CMK (cell line): ENCODE results near the gene HELZ.
"Not testable (repeated sequence)": the region's sequence is repeated elsewhere in the genome, so short reads cannot be mapped to it uniquely, and the experiment has no call there.

Experiments
- DNase-seq: peaks from one replicate; pipeline ENCODE4 v3.0.0-alpha.2; 2010; ENCODE audit warnings: low read depth

The HELZ gene

DNA sequence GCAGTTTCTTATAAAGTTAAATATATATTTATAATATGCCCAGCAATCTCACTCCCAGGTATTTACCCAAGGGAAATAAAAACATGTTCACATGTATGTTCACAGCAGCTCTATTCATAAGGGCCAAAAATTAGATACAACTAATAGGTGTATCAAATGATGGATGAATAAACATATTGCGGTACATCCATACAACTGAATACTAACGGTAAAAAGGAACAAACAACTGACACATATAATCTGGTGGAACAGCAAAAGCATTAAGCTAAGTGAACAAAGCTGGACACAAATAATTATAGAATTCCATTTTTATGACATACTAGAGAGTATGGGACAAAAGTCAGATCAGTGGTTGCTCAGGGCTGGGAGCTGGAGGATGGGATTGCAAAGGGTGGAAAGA lies 125.9 kb downstream of the HELZ start:
- DNase-seq, result no peak

DNA sequence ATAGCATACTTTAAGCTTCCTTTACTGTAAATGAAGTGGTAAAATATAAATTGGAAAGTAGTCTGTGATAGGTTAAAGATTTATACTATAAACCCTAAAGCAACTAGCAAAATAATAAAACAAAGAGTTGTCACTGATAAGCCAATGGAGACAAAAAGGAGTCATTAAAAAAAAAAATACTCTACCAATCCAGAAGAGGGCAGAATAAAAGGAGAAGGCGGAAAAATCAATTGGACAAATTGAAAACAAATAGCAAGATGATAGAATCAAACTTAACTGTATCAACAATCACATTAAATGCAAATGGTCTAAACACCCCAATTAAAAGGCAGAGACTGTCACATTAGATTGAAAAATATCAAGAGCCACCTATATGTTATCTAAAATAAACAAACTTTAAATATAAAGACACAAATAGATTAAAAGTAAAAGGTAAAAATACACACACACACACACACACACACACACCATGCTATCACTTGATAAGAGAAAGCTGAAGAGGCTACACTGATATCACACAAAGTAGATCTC lies 128.9 kb downstream of the HELZ start:
- DNase-seq, result no peak

- no peak for DNase-seq
These were observed 129.6 kb downstream of the HELZ start for GRCh38 chr17:67115401-67115800.

DNA sequence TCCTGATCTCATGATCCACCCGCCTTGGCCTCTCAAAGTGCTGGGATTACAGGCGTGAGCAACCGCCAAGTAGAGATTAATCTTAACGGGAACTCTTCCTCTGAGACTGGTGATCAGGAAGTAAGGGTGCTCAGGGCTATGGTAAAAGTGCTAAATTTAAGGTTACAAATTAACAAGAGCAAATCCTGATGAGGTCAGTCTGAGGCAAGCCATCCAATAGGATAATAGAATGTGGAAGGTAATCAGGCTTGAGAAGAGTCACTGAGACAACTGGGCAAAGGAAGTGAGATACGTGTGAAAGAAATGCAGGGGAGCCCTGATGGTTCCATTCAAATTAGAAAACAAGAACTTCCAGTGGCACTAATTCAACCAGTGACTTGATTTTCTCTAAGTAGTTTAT lies 131.5 kb downstream of the HELZ start:
- DNase-seq, result no peak

GRCh38 chr17:67111808-67112207 lies 133.2 kb downstream of the HELZ start:
- DNase-seq, result no peak

GRCh38 chr17:67111327-67111726 lies 133.7 kb downstream of the HELZ start:
- DNase-seq, result no peak

GRCh38 chr17:67110619-67111018 lies 134.4 kb downstream of the HELZ start:
- DNase-seq, result no peak

GRCh38 chr17:67109111-67109510 lies 135.9 kb downstream of the HELZ start:
- no peak for DNase-seq

DNA sequence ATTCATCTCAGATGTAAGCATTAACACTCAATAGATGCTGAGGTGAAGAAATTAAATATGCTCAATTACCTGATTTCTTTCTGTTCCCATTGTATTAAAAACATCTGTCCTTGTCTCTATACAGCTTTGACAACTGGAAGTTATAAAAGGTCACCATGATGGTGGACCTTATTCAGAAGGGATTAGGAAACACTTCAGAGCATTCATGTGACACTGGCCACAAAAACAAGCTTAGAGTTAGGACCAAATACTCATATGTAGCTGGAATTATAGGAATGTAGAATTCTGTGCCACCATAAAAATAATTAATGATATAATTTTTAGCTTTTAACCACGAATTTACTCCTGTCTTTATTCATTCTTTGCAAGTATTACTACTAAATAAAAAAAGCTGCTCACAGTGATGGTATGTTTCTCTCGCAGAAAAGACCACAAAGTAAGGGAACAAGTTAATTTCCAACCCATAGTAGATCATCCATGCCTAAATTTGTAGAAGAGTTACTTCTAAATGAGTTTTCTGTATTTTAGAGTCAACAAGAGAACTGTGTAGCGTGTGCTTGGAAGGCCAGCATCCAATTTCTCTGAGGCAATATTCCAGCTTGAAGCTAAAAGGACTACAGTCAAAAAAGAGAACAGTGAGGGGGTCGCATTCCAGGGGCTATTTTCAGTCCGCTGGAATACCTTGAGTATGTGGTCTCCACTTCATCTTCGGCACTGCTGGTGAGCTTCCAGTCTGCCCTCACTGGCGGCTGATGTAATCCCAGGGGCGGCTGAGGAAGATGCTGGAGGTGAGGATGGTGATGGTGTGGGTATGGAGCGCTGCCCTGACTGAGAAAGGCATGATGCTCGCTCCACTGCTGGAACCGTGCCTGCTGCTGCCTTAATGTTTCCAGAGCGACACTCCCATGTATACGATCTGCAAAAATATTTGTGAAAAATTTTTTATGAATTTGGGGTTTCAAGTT lies 136.9 kb downstream of the HELZ start:
- no peak for DNase-seq

- no peak for DNase-seq
These were observed 137.8 kb downstream of the HELZ start for GRCh38 chr17:67107171-67107570.

DNA sequence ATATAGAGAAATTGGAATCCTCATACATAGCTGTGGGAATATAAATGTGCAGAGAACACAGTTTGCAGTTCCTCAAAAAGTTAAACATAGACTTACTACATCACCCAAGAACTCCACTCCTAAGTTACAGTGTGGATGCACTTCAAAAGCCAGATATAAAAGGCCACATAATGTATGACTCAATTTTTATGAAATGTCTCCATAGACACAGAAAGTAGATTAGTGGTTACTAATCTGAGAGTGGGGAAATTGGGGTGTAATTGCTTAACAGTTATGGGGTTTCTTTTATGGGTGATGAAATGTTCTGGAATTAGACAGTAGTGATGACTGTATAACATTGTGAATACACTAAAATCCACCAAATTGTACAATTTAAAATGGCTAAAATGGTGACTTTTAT lies 139.8 kb downstream of the HELZ start:
- no peak for DNase-seq

DNA sequence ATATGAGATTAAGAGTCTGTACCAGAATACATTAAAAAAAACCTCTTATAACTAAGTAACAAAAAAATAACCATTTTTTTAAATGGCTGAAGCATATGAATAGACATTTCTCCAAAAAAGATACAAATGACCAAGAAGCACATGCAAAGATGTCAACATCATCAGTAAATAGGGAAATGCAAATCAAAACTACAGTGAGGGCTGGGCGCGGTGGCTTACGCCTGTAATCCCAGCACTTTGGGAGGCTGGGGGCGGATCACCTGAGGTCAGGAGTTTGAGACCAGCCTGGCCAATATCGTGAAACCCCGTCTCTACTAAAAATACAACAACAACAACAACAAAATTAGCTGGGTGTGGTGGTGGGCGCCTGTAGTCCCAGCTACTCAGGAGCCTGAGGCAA lies 140.4 kb downstream of the HELZ start:
- DNase-seq, result not testable (repeated sequence)

DNA sequence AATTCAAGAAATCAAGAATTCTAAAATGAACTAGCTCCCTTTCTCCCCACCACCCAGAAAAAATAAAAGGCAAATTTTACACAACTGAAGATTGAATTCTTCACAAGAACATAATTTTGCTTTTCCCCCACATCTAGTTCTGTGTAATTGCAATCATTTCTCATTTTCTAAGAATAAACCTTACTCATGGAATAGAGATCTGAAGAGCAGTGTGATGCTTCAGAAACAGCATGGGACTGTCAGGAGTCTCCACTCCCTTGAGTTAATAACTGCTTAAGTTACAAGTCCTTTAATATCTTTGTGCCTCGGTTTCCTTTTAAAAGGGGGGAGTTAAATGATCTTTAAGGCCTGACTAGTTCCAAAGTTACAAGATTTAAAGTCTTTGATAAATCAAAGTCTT lies 147.0 kb downstream of the HELZ start:
- DNase-seq, result no peak

DNA sequence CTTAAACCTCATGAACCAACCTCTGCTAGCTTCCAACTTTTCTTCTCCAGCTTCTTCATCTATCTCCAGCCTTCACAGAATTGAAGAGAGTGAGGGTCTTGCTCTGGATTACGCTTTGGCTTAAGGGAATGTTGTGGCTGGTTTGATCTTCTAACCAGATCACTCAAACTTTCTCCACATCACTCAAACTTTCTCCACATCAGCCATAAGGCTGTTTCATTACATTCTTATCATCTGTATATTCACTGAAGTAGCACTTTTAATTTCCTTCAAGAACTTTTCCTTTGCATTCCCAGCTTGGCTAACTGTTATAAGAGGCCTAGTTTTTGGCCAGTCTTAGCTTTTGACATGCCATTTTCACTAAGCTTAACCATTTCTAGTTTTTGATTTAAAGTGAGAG lies 148.4 kb downstream of the HELZ start:
- no peak for DNase-seq

GRCh38 chr17:67095803-67096202 lies 149.2 kb downstream of the HELZ start:
- no peak for DNase-seq

GRCh38 chr17:67095291-67095690 lies 149.7 kb downstream of the HELZ start:
- DNase-seq, result not testable (repeated sequence)

DNA sequence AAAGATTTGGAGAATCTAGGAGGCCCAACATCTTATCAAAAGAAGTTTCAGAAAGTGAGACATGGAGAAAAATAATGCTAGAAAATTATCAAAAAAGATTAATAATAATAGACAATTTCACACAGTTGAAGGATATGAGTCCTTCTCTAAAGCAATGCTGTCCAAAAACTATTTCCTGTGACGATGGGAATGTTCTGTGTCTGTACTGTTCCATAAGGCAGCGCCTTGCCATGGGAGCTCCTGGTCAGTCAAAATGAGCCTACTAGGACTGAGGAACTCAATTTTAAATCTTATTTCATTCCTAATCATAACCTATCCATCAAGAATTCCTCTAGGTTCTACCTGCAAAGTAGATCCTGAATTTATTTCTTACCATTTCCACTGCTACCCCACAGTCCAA lies 151.6 kb downstream of the HELZ start:
- no peak for DNase-seq

DNA sequence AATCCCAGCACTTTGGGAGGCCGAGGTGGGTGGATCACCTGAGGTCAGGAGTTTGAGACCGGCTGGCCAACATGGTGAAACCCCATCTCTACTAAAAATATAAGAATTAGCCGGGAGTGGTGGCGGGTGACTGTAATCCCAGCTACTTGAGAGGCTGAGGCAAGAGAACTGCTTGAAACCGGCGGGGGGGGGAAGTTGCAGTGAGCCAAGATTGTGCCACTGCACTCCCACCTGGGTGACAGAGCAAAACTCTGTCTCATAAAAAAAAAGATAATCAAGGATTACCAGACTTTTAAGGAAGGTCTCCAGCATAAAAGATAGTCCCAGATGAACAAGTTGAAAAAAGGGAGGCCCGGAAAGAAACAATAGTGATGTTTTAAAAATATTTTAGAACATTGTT lies 152.3 kb downstream of the HELZ start:
- DNase-seq, result not testable (repeated sequence)

DNA sequence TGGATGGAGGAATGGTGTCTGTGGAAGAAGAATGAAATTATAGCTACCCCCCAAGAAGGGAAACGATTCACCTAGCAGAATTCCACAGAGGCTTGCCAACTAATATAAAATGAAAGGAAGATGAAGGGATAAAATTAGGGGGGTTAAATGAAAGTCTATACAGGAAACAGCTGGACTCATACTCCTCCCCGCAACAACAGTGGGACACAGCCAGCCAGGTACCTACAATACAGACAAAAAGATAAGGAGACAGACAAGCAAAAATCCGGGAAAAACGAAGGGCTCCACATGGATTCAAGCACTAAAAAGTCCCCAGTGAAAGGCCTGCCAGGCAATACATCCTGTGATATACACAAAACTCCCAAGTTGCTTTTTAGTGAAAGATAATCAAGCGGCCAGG lies 152.7 kb downstream of the HELZ start:
- no peak for DNase-seq

- DNase-seq, result no peak
These were observed 154.7 kb downstream of the HELZ start for GRCh38 chr17:67090341-67090740.

DNA sequence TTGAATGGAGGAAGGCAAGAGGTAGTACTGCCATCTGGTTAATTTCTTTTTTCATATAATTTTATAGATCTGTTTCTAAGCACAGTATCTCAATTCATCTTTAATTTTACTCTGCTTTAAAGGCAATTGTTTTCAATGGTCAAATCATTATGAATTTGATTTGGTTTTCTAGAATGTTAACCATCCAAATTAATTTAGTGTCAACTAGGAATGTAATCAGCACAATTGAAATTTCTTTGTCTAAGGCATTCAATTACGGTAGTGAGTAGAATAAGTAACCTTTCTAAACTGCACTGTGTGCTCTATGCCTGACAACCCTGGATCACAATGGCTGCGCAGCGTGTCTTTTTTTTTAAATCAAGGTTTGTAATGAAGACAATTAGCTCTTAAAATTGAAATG lies 156.4 kb downstream of the HELZ start:
- DNase-seq, result no peak

DNA sequence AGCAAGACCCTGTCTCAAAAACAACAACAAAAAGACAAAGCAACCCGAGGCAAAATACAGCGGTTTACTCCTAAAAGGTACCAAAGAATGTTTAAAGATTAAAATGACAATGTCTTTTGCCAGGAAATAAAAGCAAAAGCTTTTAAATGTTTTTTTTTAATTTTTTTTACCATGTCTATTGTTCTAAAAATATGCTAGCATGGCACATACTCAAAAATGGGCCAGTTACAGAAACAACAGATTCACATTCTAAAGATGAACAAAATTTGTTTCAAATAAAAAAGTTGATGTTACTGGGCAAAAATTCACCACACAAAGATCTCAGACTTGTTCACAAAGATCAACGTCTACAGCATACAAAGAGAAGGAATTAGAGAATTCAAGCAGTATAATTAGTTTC lies 159.6 kb downstream of the HELZ start:
- no peak for DNase-seq

DNA sequence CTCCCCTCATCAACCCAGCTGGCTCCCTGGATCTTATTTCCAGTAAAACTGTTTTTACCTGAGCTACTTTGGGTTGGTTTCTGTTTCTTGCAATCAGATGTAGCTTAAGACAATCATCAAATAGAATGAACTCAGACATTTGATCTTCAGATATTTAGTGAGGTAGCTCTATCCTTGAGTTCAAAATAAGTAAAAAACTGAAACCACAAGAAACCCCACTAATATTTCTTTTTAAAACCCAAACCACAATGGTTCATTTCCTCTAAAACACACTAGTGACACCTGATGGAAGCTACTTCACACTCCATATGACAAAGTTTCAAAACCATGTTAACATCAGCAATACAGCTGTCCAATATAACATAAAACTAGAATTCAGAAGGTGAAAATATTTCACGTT lies 162.9 kb downstream of the HELZ start:
- no peak for DNase-seq

DNA sequence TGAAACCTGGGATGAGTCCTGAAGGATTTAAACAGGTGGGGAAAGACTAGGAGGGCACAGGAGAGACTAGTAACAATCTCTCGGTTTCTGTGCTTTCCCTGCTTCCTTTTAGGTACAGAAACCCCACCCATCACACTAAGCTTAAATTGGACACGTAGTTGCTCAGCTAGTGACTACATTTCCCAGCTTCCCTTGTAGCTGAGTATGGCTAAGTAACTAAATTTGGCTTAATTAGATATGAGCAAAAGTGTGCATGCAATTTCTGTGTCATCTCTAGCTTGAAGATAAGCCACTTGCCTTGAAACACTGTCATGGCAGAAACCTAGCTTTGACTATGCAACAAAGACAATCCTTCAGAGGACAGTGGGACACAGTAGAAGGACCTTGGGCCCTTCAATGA lies 164.2 kb downstream of the HELZ start:
- DNase-seq, result no peak
